Measurements from ENCODE around the gene FAM234A. TPM values are rescaled to one million over a fixed set of nuclear protein-coding genes. Genes with fewer than 3 reads are reported as not detected.

FAM234A gene
- polyA plus RNA-seq, 2 of the 4 experiments (the other 2 are of a cell fraction): 25.6 to 53.3 TPM

DNA sequence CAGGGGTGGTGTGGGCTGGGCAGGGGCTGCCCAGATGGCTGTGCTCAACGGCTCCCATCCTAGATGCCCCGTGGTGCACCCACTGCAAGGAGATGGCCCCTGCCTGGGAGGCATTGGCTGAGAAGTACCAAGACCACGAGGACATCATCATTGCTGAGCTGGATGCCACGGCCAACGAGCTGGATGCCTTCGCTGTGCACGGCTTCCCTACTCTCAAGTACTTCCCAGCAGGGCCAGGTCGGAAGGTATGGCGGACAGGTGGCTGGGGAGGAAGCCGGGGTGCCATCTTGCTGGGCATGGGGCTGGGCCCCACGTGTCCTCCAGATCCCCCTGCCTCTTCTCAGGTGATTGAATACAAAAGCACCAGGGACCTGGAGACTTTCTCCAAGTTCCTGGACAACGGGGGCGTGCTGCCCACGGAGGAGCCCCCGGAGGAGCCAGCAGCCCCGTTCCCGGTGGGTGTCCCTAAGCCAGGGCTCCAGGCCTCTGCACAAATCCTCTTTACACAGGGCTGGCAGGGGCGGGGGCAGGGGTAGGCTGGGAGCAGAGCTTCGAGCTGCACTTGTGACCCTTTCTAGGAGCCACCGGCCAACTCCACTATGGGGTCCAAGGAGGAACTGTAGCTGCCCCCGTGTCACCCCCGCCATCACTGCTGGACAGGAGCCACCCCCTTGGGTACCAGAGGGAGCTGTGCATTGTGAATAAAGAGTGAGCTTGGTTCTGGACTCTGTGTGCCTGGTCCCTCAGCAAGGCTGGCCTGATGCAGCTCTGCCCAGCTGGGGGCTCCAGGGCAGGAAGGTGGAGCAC is 52.1 kb downstream of the FAM234A start:
- Histone ChIP-seq H3K4me2 (no peak overlapping the region), H3K27ac (no peak overlapping the region), H3K4me1 (0 out of 3 replicates have a peak, but pooled peaks cover 2% of the 10 kb centered on the region), H3K9me3 (no peaks in the 10 kb centered on the region), H3K4me3 (no peak overlapping the region)
- CTCF ChIA-PET: interaction anchor here (0.9 to 1.1 kb wide), 3 partner anchors 10 to 182 kb away, joined by 3 to 4 read pairs (median 4); no protein-coding TSS in a partner anchor
- 92% methylated on average over 21 of the region's 22 CpGs for WGBS (ENCODE audit: missing lambda C conversion rate)
- POLR2A ChIA-PET: no interaction called here
- DNase-seq (ENCODE audit: low read depth in 1 of 2, low spot score in 1 of 2): no peak
- no peak; a peak in 1 of 6 replicates for ATAC-seq
- no peak for FAIRE-seq
- TF ChIP-seq, protein P1, sequence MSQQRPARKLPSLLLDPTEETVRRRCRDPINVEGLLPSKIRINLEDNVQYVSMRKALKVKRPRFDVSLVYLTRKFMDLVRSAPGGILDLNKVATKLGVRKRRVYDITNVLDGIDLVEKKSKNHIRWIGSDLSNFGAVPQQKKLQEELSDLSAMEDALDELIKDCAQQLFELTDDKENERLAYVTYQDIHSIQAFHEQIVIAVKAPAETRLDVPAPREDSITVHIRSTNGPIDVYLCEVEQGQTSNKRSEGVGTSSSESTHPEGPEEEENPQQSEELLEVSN (IDR thresholded peaks at IDR 0.05; ENCODE audit: borderline replicate concordance, low read depth): no peak
- TF ChIP-seq, protein P2, sequence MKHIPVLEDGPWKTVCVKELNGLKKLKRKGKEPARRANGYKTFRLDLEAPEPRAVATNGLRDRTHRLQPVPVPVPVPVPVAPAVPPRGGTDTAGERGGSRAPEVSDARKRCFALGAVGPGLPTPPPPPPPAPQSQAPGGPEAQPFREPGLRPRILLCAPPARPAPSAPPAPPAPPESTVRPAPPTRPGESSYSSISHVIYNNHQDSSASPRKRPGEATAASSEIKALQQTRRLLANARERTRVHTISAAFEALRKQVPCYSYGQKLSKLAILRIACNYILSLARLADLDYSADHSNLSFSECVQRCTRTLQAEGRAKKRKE (CRISPR knock-in tag; IDR thresholded peaks at IDR 0.05; ENCODE audit: low read depth): no peak
- TF ChIP-seq GATA3 (IDR thresholded peaks at IDR 0.05; ENCODE audit: borderline replicate concordance) (no peak), TFCP2L1 (CRISPR knock-in tag; IDR thresholded peaks at IDR 0.05) (no peak), RARB (CRISPR knock-in tag; IDR thresholded peaks at IDR 0.05) (no peak), RAD21 (conservative IDR thresholded peaks at IDR 0.05 in 1 of 2, IDR thresholded peaks at IDR 0.05 in 1 of 2) (no peak), ESRRA (IDR thresholded peaks at IDR 0.05; ENCODE audit: borderline replicate concordance, low read length) (no peak), KDM5A (IDR thresholded peaks at IDR 0.05) (no peak), ZSCAN20 (CRISPR knock-in tag; IDR thresholded peaks at IDR 0.05) (no peak), POLR2AphosphoS2 (conservative IDR thresholded peaks at IDR 0.05; ENCODE audit: low read length) (no peak), HDAC2 (IDR thresholded peaks at IDR 0.05) (no peak)
- TF ChIP-seq, protein P3, sequence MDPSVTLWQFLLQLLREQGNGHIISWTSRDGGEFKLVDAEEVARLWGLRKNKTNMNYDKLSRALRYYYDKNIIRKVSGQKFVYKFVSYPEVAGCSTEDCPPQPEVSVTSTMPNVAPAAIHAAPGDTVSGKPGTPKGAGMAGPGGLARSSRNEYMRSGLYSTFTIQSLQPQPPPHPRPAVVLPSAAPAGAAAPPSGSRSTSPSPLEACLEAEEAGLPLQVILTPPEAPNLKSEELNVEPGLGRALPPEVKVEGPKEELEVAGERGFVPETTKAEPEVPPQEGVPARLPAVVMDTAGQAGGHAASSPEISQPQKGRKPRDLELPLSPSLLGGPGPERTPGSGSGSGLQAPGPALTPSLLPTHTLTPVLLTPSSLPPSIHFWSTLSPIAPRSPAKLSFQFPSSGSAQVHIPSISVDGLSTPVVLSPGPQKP (IDR thresholded peaks at IDR 0.05; ENCODE audit: low read depth, low read length): no peak

DNA sequence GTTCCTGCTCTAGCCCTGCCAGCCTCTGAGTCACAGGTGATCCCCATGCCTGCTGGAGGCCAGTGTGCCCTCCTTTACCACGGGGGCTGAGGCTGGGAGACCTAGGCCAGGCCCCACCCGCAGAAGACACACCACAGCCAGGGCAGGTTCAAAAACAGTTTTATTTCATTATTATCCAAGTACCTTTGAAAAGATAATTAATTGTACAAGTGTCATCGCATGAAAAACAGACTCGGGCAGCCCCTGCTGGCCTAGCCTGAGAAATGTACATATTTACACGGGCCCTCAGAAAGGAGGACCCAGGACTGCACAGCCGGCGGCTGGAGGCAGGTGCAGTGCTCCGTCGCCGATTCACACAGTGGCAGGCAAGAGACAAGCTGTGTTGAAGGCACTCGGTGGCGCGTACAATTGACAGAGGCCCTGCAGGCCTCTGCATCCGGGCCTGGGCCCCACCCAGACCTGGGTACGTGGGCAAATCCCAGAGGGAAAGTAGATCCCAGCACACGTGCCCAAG is 52.7 kb downstream of the FAM234A start:
- Histone ChIP-seq H3K27ac (no peak overlapping the region), H3K4me3 (no peak overlapping the region), H3K4me1 (0 out of 3 replicates have a peak, but pooled peaks cover 2% of the 10 kb centered on the region), H3K9me3 (no peaks in the 10 kb centered on the region), H3K4me2 (no peak overlapping the region)
- DNase-seq (ENCODE audit: low read depth in 1 of 2, low spot score in 1 of 2): peak in 1 of 2 experiments; percentile 42
- 72% methylated on average over 14 of the region's 16 CpGs for WGBS (ENCODE audit: missing lambda C conversion rate)
- TF ChIP-seq EHF (CRISPR knock-in tag; IDR thresholded peaks at IDR 0.05): no peak
- peak; percentile 26 to 45; a peak in 2 of 5 replicates for TF ChIP-seq RAD21 (conservative IDR thresholded peaks at IDR 0.05 in 1 of 2, IDR thresholded peaks at IDR 0.05 in 1 of 2)
- CTCF ChIA-PET: interaction anchor here (0.6 to 1.1 kb wide), 4 partner anchors 10 to 183 kb away, joined by 3 to 4 read pairs (median 4); no protein-coding TSS in a partner anchor
- no peak for FAIRE-seq
- POLR2A ChIA-PET: no interaction called here
- ATAC-seq: peak in 1 of 2 experiments; percentile 51; a peak in 3 of 6 replicates

DNA sequence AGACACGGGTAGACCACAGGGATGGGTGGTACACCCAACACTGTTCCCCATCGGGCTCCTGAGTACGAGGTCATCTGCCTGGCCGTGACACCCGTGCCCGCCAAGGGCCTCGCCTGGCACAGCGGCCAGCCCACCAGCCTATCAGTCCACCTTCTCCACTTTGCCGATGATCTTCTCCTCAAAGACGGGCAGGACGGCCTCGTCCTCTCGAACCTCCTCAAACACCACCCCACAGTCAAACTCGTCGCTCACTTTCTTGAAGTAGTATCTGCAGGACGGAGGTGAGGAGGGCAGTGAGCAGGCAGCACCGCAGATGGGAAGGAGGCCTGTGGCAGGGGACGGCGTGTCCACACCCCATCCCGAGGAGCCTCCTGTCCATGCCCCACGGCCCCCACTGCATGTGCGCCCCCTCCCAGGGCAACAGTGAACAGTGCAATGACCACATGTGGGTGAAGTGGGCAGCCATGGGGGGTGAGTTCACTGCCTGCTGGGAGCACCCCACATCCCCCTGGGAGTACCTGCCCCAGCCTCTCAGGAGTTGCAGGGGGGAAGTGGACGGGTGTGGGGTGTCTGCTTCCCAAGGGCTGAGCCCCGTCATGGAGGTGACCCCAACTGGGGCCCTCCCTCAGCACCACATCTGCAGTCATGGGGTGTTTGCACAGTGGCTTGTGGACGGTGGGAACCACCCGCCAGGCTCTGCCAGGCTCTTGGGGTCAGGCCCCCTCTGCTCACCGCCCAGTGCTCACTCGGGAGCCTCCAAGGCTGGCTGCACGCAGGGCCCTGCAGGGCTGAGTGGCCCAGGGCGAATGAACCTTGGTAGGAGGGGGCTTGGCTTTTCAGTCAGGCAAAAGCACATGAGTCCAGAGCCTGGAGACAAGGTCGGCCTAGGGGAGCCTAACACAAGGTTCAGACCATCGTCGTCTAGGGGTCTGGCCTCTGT is 53.6 kb downstream of the FAM234A start:
- DNase-seq (ENCODE audit: low read depth in 1 of 2, low spot score in 1 of 2) (no peak), ATAC-seq (no peak), FAIRE-seq (no peak)
- WGBS (ENCODE audit: missing lambda C conversion rate): 91% methylated on average over 28 of the region's 33 CpGs
- H3K9me3 ChIP-seq: no peaks in the 10 kb centered on the region
- no peak for TF ChIP-seq MAFK (IDR thresholded peaks at IDR 0.05; ENCODE audit: partially characterized antibody)
- TF ChIP-seq HOXB13 (CRISPR knock-in tag; IDR thresholded peaks at IDR 0.05; ENCODE audit: low read depth): no peak
- H3K4me1 ChIP-seq: 0 out of 3 replicates have a peak, but pooled peaks cover 2% of the 10 kb centered on the region
- CTCF ChIA-PET: interaction anchor here (0.6 to 0.9 kb wide), 2 partner anchors 69 to 184 kb away, joined by 3 to 4 read pairs; no protein-coding TSS in a partner anchor
- H3K4me3 ChIP-seq: no peak overlapping the region
- H3K4me2 ChIP-seq: no peak overlapping the region
- no peak overlapping the region for H3K27ac ChIP-seq
- POLR2A ChIA-PET: no interaction called here
